AG04450 (cell line): ENCODE results near the gene RXRG. TPM values are rescaled to one million over a fixed set of nuclear protein-coding genes. Genes with fewer than 3 reads are reported as not detected.

ENCODE experiments used
- CTCF ChIA-PET: fragments of 300-600, 350-600 bp; formaldehyde crosslinking; extraction: SDS; loops from one replicate; lab custom pipeline; 2022; ENCODE audit warnings: antibody characterized with exemption, inconsistent platforms; lab: Charles Lee
- POLR2A ChIA-PET: fragments of 350-600 bp; formaldehyde crosslinking; extraction: SDS; loops from one replicate; lab custom pipeline; 2021; ENCODE audit warnings: antibody characterized with exemption, inconsistent platforms; lab: Yijun Ruan, JAX
- DNase-seq: peaks from one replicate; pipeline ENCODE4 v3.0.0-alpha.2; 2011; ENCODE audit warnings: low read depth, low spot score
- H3K27ac ChIP-seq: one replicate; pipeline ENCODE4 v1.5.1; 2012; ENCODE audit warnings: low read depth, low read length, control low read depth
- H3K27me3 ChIP-seq: one replicate; pipeline ENCODE4 v1.6.0; 2012; ENCODE audit warnings: low read length; ENCODE audit not compliant: control insufficient read depth, insufficient read depth
- H3K4me3 ChIP-seq: 2 replicates; pipeline ENCODE4 v1.5.1; 2011; ENCODE audit warnings: mild to moderate bottlenecking, low read depth, low read length, control low read depth
- H3K9me3 ChIP-seq: 2 replicates; pipeline ENCODE4 v1.5.1; 2012; ENCODE audit warnings: low read length; ENCODE audit not compliant: control insufficient read depth, insufficient read depth
- polyA plus RNA-seq: library from polyadenylated mRNA; depleted of rRNA; stranded (reverse); fragments of >200 nt; gene quantifications from 2 replicates; pipeline ENCODE4 v1.2.3, GENCODE V29; 2011
- TF ChIP-seq, protein P1 (sequence below): IDR thresholded peaks from 2 replicates; pipeline ENCODE4 v1.5.1; 2011; ENCODE audit warnings: low read depth, low read length, control low read depth, inconsistent platforms

Gene RXRG
- polyA plus RNA-seq, 1 experiment = not detected

DNA sequence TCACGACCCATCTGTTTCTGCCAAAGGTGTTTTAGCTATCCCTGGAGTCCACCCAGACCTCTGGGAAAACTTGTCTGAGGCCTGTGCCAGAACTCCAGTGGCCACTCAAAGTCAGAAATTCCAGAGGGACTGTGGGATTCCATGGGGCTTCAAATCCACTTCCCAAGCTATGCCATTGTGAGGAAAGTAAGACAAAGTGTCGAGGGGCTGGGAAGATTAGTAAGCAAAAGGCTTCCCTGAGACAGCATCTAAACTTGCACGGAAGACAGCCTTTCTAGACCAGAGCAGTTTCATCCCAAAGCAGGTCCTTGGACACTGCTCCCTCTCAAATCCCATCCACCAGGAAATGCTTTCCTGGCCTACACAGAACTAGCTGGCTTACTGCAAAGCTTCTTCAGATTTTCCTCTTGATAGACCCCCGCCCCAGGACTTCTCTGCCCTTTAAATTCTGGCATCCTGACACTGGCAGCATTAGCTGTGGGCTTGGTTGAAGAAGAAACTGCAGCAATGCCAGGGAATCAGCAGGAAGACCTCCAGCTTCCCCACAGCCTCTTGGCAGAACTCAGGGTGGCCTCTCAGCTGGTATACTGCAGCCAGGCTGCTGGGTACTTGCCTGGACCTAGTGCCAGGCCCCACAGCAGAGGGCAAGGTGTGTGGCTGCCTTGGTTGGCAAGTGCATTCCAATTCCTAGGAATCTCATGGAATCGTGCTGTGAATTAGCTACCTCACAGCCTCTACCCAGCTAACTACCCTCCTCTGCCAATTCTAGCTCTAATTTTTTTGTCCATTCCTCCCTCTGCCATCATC is 61.1 kb downstream of the RXRG start:
- H3K4me3 ChIP-seq = no peak overlapping the region
- no peak for DNase-seq
- CTCF ChIA-PET = interaction anchor here (1.3 to 2.9 kb wide), 5 partner anchors 9 to 209 kb away, joined by 3 to 18 read pairs (median 5); no protein-coding TSS in a partner anchor
- H3K27ac ChIP-seq = no peak overlapping the region
- no peaks in the 10 kb centered on the region for H3K9me3 ChIP-seq
- POLR2A ChIA-PET = no interaction called here
- H3K27me3 ChIP-seq = peaks cover 3% of the 10 kb centered on the region
- TF ChIP-seq, protein P1, sequence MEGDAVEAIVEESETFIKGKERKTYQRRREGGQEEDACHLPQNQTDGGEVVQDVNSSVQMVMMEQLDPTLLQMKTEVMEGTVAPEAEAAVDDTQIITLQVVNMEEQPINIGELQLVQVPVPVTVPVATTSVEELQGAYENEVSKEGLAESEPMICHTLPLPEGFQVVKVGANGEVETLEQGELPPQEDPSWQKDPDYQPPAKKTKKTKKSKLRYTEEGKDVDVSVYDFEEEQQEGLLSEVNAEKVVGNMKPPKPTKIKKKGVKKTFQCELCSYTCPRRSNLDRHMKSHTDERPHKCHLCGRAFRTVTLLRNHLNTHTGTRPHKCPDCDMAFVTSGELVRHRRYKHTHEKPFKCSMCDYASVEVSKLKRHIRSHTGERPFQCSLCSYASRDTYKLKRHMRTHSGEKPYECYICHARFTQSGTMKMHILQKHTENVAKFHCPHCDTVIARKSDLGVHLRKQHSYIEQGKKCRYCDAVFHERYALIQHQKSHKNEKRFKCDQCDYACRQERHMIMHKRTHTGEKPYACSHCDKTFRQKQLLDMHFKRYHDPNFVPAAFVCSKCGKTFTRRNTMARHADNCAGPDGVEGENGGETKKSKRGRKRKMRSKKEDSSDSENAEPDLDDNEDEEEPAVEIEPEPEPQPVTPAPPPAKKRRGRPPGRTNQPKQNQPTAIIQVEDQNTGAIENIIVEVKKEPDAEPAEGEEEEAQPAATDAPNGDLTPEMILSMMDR = no peak

DNA sequence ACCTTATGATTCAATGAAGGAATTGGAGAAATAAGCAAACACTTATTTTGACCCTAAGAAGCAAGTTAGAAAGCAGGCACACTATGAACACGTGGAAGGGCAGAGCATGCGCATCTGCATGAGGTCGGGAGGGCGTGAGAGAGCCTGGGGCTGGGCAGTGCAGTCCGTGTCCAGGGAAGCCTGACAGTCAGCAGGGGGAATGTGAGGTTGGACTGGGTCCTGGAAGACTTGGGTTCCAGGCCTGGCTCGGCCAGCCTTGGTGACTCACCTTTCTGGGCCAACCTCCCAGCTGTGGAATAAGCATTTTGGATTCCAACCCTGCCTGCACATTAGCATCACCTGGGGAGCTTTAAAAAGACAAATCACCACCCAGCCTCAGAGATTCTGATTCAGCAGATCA is 61.9 kb downstream of the RXRG start:
- CTCF ChIA-PET = interaction anchor here (1.3 to 2.9 kb wide), 3 partner anchors 9 to 209 kb away, joined by 4 to 18 read pairs (median 6); no protein-coding TSS in a partner anchor
- DNase-seq = no peak
- TF ChIP-seq, protein P1 = no peak
- POLR2A ChIA-PET = no interaction called here
- no peaks in the 10 kb centered on the region; the same call in 1 of the 2 replicates for H3K9me3 ChIP-seq
- H3K4me3 ChIP-seq = no peak overlapping the region
- H3K27ac ChIP-seq = no peak overlapping the region
- peaks cover 3% of the 10 kb centered on the region for H3K27me3 ChIP-seq

DNA sequence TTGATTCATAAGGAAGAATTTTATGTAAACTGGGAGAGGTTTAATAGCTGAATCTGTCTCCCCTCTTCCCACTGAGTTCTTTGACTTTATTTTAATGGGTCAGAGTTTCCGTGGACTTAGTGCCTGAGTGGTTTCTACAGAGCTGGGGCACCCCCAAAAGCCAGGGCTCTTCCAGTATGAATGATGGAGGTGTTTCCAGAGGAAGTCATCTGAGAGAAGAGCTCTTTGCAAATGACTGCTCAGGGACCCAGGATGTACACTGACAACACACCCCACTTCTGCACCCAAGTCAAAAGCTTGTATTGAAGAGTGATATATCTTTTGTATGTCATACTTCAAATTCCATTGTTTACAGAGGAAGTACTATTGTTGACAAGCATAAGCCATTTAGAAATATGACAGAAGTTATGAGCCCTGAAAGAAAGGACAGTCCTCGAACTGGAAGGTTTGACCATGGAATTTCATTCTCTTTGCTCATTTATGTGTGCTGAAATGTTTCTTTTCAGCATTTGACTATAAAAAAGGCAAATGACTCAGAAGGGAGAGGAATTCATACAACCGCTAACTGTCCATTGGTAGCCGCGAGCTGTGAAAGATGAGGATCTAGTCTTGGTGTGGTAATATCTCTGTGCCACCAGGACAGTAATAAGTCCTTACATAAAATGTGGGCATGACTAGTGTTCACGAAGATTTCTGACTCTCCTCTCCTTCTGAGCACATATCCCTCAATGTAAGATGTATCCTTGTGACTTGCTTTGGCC is 63.0 kb downstream of the RXRG start:
- Histone ChIP-seq H3K27me3 (peaks cover 3% of the 10 kb centered on the region), H3K9me3 (no peaks in the 10 kb centered on the region; the same call in 1 of the 2 replicates), H3K27ac (no peak overlapping the region), H3K4me3 (no peak overlapping the region)
- POLR2A ChIA-PET = no interaction called here
- CTCF ChIA-PET = interaction anchor here (1.8 to 2.9 kb wide), 3 partner anchors 11 to 15 kb away, joined by 5 to 18 read pairs (median 7); no protein-coding TSS in a partner anchor
- no peak for DNase-seq
- TF ChIP-seq, protein P1 = no peak

DNA sequence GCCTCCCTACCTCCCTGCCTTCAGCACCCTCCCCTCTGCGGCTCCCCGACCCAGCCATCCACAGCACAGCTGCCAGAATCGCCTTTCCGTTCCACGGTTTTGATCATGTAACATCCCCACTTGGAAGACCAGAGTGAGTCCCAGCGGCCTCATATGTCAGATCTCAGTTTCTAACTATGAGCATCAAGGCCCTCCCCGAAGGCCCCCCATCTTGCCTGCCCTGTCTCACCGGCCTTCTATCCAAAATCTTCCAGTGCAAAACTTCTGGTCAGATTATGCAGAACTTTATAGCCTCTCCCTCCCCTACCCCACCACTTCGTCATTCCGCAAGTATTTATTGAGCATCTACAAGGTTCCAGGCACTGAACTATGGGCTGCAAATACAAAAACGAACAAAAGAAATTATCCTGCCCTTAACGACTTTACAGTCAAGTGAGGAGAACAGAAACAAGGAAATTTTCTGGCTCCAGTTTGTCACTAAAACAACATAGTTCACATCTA is 68.1 kb downstream of the RXRG start:
- peaks cover 9% of the 10 kb centered on the region for H3K27me3 ChIP-seq
- no peak overlapping the region for H3K27ac ChIP-seq
- peak overlapping the region; percentile 31 for H3K4me3 ChIP-seq
- TF ChIP-seq, protein P1 = no peak
- CTCF ChIA-PET = interaction anchor here (0.5 to 2.0 kb wide), 3 partner anchors 10 to 258 kb away, joined by 3 to 18 read pairs (median 5); no protein-coding TSS in a partner anchor
- POLR2A ChIA-PET = no interaction called here
- H3K9me3 ChIP-seq = no peaks in the 10 kb centered on the region; the same call in 1 of the 2 replicates
- DNase-seq = no peak
